ENCODE data around the gene RNASE11.
"Not testable (repeated sequence)": the region's sequence is repeated elsewhere in the genome, so short reads cannot be mapped to it uniquely, and the experiment has no call there.

Gene RNASE11

GRCh38 chr14:20587489-20588154, at the start of gene RNASE11:
Gene RNASE11, minus strand, starts transcription at chr14:20588001.
- no peak for DNase-seq (ENCODE audit: extremely low spot score, insufficient read length, low read depth)
- FAIRE-seq: no peak

GRCh38 chr14:20632831-20633691, 45.3 kb upstream of the RNASE11 start:
- FAIRE-seq (peak; percentile 67), DNase-seq (ENCODE audit: extremely low spot score, insufficient read length, low read depth) (no peak)

DNA sequence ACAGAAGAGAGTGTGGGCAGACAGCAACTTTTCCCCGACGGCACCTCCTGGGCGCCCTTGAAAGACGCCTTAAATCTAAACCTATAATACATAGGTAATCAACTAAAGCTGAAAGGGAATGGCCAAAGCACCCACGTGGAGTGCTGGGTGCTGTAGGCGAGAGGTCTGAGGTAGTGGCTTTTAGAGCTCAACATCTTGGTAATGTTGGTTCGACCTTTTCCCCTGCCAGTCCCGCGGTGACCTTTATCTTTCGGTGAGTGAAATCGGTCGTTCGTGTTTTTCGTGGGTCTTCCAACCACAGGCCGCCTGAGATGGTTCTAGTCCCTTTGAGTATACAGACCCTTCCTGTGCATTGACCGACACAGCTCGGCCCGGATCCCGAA, 44.6 kb upstream of the RNASE11 start:
- DNase-seq (ENCODE audit: extremely low spot score, insufficient read length, low read depth): no peak
- FAIRE-seq: no peak

- no peak for FAIRE-seq
- DNase-seq (ENCODE audit: extremely low spot score, insufficient read length, low read depth): no peak
Observed at GRCh38 chr14:20631880-20632389, 44.1 kb upstream of the RNASE11 start.

DNA sequence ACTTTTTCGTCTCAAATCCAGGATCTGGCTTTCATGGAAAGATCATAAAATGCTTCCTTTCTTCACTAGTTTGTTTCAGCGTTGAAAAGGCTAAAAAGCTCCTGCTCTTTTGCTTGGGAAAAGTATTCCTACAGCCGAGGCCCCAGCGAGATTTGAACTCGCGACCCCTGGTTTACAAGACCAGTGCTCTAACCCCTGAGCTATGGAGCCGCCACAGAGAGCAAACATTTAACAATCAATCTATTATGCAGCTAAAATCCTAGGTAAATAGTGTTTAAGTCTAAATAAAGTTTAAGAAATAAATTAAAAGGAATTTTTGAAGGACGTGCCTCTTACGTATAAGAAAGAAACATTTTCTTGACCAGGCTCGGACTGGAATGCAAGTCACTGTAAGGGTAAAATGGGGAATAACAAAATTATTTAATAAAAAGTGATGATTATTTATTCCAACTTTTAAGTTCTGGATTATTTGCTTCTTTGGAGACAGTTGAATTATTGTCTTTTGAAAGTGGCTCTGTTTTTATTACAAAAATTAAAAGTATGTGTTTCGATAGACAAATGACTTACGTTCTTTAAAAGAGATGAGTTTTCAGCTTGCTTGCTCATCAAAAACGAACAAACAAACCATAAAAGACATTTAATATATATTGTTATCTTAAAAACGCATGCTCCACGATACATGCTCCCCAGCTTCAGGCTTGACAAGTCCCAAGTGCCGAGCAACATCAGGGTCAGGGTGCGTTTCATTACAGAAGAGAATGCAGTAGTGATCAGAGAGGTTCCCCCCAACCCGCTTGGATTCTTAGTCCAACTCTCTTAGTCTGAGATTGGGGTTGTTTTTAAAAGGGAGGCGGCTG, 43.5 kb upstream of the RNASE11 start:
- FAIRE-seq (no peak), DNase-seq (ENCODE audit: extremely low spot score, insufficient read length, low read depth) (no peak)

- peak; percentile 46 for FAIRE-seq
Observed at GRCh38 chr14:20630340-20631022, 42.7 kb upstream of the RNASE11 start.

GRCh38 chr14:20628063-20628854, 40.5 kb upstream of the RNASE11 start:
- FAIRE-seq: no peak
- no peak for DNase-seq (ENCODE audit: extremely low spot score, insufficient read length, low read depth)

More at GRCh38 chr14:20630340-20631022, 42.7 kb upstream of the RNASE11 start:
- no peak for DNase-seq (ENCODE audit: extremely low spot score, insufficient read length, low read depth)

- DNase-seq (ENCODE audit: extremely low spot score, insufficient read length, low read depth): no peak
- FAIRE-seq: no peak
Observed at GRCh38 chr14:20627346-20628027, 39.7 kb upstream of the RNASE11 start.

DNA sequence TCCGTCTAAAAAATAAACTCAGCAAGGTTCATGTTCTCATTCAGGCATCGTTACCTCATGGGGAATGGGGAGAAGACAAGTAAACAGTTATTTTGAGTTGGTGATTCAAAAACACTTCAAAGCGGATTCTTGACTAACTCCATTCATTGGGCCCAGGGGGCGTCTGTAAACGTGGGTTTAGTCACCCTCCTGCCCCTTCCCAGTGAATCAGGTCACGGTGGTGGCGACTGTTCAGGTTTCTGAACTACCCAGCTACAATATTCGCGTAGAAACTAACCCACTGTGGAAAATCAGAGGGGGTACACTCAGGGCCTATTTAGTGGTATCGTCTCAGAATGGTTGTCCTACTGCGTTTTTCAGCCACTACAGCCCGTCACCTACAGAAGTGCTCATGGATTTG, 38.5 kb upstream of the RNASE11 start:
- no peak for DNase-seq (ENCODE audit: extremely low spot score, insufficient read length, low read depth)

GRCh38 chr14:20624495-20625070, 36.8 kb upstream of the RNASE11 start:
- FAIRE-seq (peak; percentile 84), DNase-seq (ENCODE audit: extremely low spot score, insufficient read length, low read depth) (no peak)

More for the DNA sequence above, 38.5 kb upstream of the RNASE11 start:
- no peak for FAIRE-seq

DNA sequence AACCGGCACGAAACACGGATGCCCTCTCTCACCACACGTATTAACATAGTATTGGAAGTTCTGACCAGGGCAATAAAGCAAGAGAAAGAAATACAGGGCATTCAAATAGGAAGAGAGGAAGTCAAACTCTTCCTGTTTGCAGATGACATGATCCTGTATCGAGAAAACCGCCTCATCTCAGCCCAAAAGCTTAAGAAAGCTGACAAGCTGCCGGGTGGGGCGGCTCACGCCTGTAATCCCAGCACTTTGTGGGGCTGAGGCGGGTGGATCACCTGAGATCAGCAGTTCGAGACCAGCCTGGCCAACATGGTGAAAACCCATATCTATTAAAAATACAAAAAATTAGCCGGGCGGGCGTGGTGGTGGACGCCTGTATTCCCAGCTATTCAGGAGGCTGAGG, 36.0 kb upstream of the RNASE11 start:
- DNase-seq (ENCODE audit: extremely low spot score, insufficient read length, low read depth) (no peak), FAIRE-seq (peak; percentile 48)

DNA sequence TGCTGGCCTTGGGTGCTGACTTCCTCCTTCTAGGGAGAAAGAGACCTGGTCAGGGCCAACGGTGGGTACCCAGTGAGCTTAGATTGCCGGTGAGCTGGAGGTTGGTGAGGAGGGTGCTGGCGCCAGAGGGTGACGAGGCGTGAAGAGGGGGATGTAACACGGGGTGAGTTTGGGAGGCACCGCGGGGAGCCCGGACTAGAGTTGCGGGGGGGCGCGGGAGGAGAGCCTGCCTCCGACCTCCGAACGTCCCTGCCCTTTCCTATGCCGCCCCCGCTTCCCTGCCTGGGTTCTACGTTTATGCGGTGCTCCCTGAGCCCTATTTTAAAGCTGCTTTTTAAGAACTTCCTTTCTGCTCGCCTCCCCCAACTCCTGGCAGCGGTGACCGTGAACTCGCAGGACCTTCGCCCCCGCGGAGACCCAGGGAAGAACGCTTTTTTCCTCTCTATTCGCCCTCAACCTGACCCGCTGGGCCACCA, 35.1 kb upstream of the RNASE11 start:
- FAIRE-seq: no peak
- DNase-seq (ENCODE audit: extremely low spot score, insufficient read length, low read depth): no peak

- FAIRE-seq (no peak), DNase-seq (ENCODE audit: extremely low spot score, insufficient read length, low read depth) (no peak)
Observed at GRCh38 chr14:20620798-20621478, 33.1 kb upstream of the RNASE11 start.

DNA sequence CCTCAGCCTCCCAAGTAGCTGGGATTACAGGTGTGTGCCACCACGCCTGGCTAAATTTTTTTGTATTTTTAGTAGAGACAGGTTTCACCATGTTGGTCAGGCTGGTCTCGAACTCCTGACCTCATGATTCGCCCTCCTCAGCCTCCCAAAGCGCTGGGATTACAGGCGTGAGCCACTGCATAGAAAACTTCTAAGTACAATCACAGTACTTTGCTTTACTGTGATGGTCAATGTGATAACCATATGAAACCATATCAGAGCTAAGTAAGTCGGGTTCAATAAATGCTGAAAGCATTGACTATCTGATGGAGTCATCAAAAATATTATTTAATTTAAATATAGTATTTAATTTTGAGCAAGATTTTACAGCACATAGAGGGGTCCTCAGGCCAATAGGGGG, 31.9 kb upstream of the RNASE11 start:
- not testable (repeated sequence) for DNase-seq (ENCODE audit: extremely low spot score, insufficient read length, low read depth); FAIRE-seq

GRCh38 chr14:20618271-20618749, 30.5 kb upstream of the RNASE11 start:
- DNase-seq (ENCODE audit: extremely low spot score, insufficient read length, low read depth) (no peak), FAIRE-seq (peak; percentile 12)

DNA sequence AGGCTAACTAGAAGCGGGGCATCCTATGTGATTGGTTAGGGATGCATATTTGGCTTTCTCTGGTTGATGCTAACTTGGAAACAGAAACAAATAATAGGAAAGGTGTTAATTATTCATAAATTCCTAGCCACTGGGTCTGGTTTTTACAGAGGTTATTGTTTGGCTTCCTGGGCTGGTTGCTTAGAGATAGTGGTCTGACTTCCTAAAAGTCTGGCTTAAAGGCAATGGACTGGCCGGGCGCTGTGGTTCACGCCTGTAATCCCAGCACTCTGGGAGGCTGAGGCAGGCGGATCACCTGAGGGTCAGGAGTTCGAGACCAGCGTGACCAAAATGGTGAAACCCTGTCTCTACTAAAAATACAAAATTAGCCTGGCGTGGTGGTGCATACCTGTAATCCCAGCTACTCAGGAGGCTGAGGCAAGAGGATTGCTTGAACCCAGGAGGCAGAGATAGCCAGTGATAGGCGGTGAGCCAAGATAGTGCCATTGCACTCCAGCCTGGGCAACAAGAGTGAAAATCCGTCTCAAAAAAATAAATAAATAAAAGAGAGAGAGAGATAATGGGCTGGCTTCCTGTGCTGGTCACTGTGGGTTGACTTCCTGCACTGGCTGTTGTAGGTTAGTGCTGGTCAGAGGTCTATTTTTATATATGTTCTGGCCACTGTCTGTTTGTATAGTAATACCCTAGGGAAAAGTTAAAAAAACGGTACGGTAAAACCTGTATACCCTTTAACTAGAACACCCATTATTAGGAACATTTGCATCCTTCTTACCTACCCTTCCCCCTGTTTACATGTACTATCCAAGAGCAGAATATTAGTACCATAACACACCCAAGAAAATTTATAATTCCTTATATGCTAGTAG, 29.6 kb upstream of the RNASE11 start:
- DNase-seq (ENCODE audit: extremely low spot score, insufficient read length, low read depth) (no peak), FAIRE-seq (peak; percentile 75)

All from GM18507 (cell line).